H1 (cell line): Measurements from ENCODE around the gene MACROD1. TPM values are rescaled to one million over a fixed set of nuclear protein-coding genes. Genes with fewer than 3 reads are reported as not detected.

Experiments
- CEBPB ChIP-seq: IDR thresholded peaks from 2 replicates; pipeline ENCODE4 v1.6.1; 2012; ENCODE audit warnings: low read depth, low read length
- CHD7 ChIP-seq: fragments of 300-600 bp; sonication (generic); IDR thresholded peaks from 2 replicates; pipeline ENCODE4 v1.7.1; 2012; ENCODE audit warnings: low read length, moderate library complexity, mild to moderate bottlenecking, inconsistent platforms; ENCODE audit not compliant: insufficient replicate concordance
- CTBP2 ChIP-seq: IDR thresholded peaks from 2 replicates; pipeline ENCODE4 v1.7.0; 2011; ENCODE audit warnings: borderline replicate concordance, mild to moderate bottlenecking, moderate library complexity, mixed read lengths, low read length; ENCODE audit not compliant: insufficient read depth, insufficient read length
- EZH2 ChIP-seq: fragments of 200-600 bp; sonication (generic); IDR thresholded peaks from 2 replicates; pipeline ENCODE4 v1.7.1; 2012; ENCODE audit warnings: low read depth, mild to moderate bottlenecking, moderate library complexity, low read length, inconsistent platforms; ENCODE audit not compliant: severe bottlenecking
- GTF2F1 ChIP-seq: IDR thresholded peaks from 2 replicates; pipeline ENCODE4 v1.6.1; 2012; ENCODE audit warnings: low read depth, low read length, improper control_type of control experiment, borderline replicate concordance
- KDM5A ChIP-seq: fragments of 200-600 bp; IDR thresholded peaks from 2 replicates; pipeline ENCODE4 v1.7.1; 2012; ENCODE audit warnings: mild to moderate bottlenecking, low read length, inconsistent platforms, mixed read lengths
- MAX ChIP-seq: IDR thresholded peaks from 2 replicates; pipeline ENCODE4 v1.6.1; 2012; ENCODE audit warnings: inconsistent platforms
- NRF1 ChIP-seq: IDR thresholded peaks from 2 replicates; pipeline ENCODE4 v1.6.1; 2011; ENCODE audit warnings: mild to moderate bottlenecking, low read depth, low read length, improper control_type of control experiment
- RFX5 ChIP-seq: IDR thresholded peaks from 2 replicates; pipeline ENCODE4 v1.6.1; 2011; ENCODE audit warnings: low read depth, low read length, improper control_type of control experiment, borderline replicate concordance
- RXRA ChIP-seq: IDR thresholded peaks from 2 replicates; pipeline ENCODE4 v1.6.1; 2011; ENCODE audit warnings: low read depth, mild to moderate bottlenecking, low read length, moderate library complexity; ENCODE audit not compliant: insufficient read depth
- SAP30 ChIP-seq: fragments of 300-600 bp; sonication (generic); IDR thresholded peaks from 2 replicates; pipeline ENCODE4 v1.7.1; 2012; ENCODE audit warnings: low read length, moderate library complexity, mild to moderate bottlenecking, inconsistent platforms; ENCODE audit not compliant: insufficient read depth, insufficient replicate concordance
- SP4 ChIP-seq: IDR thresholded peaks from 2 replicates; pipeline ENCODE4 v1.6.1; 2012; ENCODE audit warnings: low read length, inconsistent platforms
- polyA plus RNA-seq, 7 experiments: library from polyadenylated mRNA; depleted of rRNA in 3 of 7; stranded (reverse) in 5 of 7; unstranded in 2 of 7; fragments of >200 nt in 5 of 7; fragments of 200-250 nt in 2 of 7; gene quantifications; 1 replicate in 5 of 7; 2 replicates in 1 of 7; 4 replicates in 1 of 7; pipeline versions ENCODE4 v1.2.1 to v1.2.3, GENCODE V29; 2011 to 2013; ENCODE audit warnings: missing spikeins in 2 of 7, mixed read lengths in 2 of 7
- total RNA-seq: library from RNA; stranded (reverse); fragmentation: NEBNext Ultra II Directional; extraction: Animal tissue kit (Norgen Biotek cat#: 25700); gene quantifications from 2 replicates; pipeline ENCODE4 v1.2.1, GENCODE V29; 2021

The MACROD1 gene
- total and polyA plus RNA-seq, 2 of the 8 experiments (the other 6 are each of a cell fraction or from before 2014, with no cell fraction given) = 19.5 to 34.1 TPM

- TF ChIP-seq CHD7 (no peak), GTF2F1 (no peak), RFX5 (no peak), CEBPB (no peak), KDM5A (no peak), RXRA (no peak), EZH2 (no peak), CTBP2 (no peak), SP4 (no peak), MAX (no peak), SAP30 (no peak), NRF1 (no peak)
Observed at GRCh38 chr11:64178203-64178602, 12.3 kb upstream of the MACROD1 start (continued).
